HCT116 (cell line): ENCODE measurements around the gene CYB561D1. TPM values are rescaled to one million over a fixed set of nuclear protein-coding genes. Genes with fewer than 3 reads are reported as not detected.
A peak's percentile ranks its signal among the peaks of the same experiment; 100 is the strongest.

Experiments
- ATAC-seq: fragments of 200-7000 bp; cut with Tn5 transposase; 2 replicates; pipeline ENCODE4 v1.9.1; 2020; ENCODE audit warnings: mild to moderate bottlenecking, moderate library complexity
- BruUV-seq: library from RNA; stranded (reverse); fragments of 400-500 nt; replicated peaks from 2 replicates; lab custom pipeline; 2021; lab: Mats Ljungman, UMichigan
- CTCF ChIA-PET: fragments of 300-600 bp; sonication (Branson Sonifier 250); formaldehyde crosslinking; loops from one replicate; lab custom pipeline; 2021; ENCODE audit warnings: antibody characterized with exemption; lab: Charles Lee
- POLR2A ChIA-PET: fragments of 300-600, 350-600 bp; sonication (Branson Sonifier 250); formaldehyde crosslinking; loops from one replicate; lab custom pipeline; 2021; ENCODE audit warnings: antibody characterized with exemption; lab: Charles Lee
- RAD21 ChIA-PET, 2 experiments: fragments of 300-600 bp; sonication (Branson Sonifier 250); formaldehyde crosslinking; loops; one replicate each; lab custom pipeline; 2023; ENCODE audit warnings: low total read pairs in 2 of 2; ENCODE audit not compliant: uncharacterized antibody in 2 of 2, unreplicated experiment in 2 of 2, low non-redundant PET in 1 of 2; lab: Charles Lee
- DNase-seq: peaks from one replicate; pipeline ENCODE4 v3.0.0-alpha.2; 2010; ENCODE audit warnings: low read depth, low spot score
- H2AFZ ChIP-seq: fragments of 200-600 bp; shearing (Covaris generic), sonication (generic); 2 replicates; pipeline ENCODE4 v1.6.1; 2017; ENCODE audit warnings: low read depth, mixed run types, mixed read lengths, antibody characterized with exemption, low read length; ENCODE audit not compliant: poor library complexity, severe bottlenecking
- H3K27ac ChIP-seq: 2 replicates; pipeline ENCODE4 v1.5.1; 2012; ENCODE audit warnings: low read depth, low read length
- H3K27me3 ChIP-seq: fragments of 200-600 bp; sonication (generic); 2 replicates; pipeline ENCODE4 v1.6.1; 2016; ENCODE audit warnings: mixed run types, low read length, mixed read lengths; ENCODE audit not compliant: insufficient read depth
- H3K36me3 ChIP-seq, 2 experiments: fragments of 200-500 bp in 1 of 2; fragments of 200-600 bp in 1 of 2; sonication (Bioruptor generic) in 1 of 2; sonication (generic) in 1 of 2; 2 replicates each; pipeline versions ENCODE4 v1.5.1 to v1.6.1; 2014 to 2016; ENCODE audit warnings: low read length in 2 of 2, inconsistent platforms in 1 of 2, mixed read lengths in 1 of 2, mixed run types in 1 of 2; ENCODE audit not compliant: insufficient read depth in 2 of 2, control insufficient read depth in 1 of 2
- H3K4me1 ChIP-seq, 2 experiments: fragments of 200-600 bp in 1 of 2; sonication (generic) in 1 of 2; 2 replicates each; pipeline versions ENCODE4 v1.5.1 to v1.6.1; 2012 to 2017; ENCODE audit warnings: low read length in 2 of 2, inconsistent platforms in 1 of 2, mild to moderate bottlenecking in 1 of 2, mixed read lengths in 1 of 2, mixed run types in 1 of 2, moderate library complexity in 1 of 2; ENCODE audit not compliant: insufficient read depth in 2 of 2, control insufficient read depth in 1 of 2
- H3K4me2 ChIP-seq: fragments of 200-600 bp; sonication (generic); 2 replicates; pipeline ENCODE4 v1.6.1; 2017; ENCODE audit warnings: mixed run types, low read length, mixed read lengths
- H3K4me3 ChIP-seq, 2 experiments: fragments of 200-600 bp in 1 of 2; sonication (generic) in 1 of 2; replicated peaks in 1 of 2; 2 replicates each; pipeline ENCODE4 v1.5.1; 2011 to 2016; ENCODE audit warnings: low read length in 2 of 2, control low read depth in 1 of 2, low read depth in 1 of 2, mild to moderate bottlenecking in 1 of 2, mixed read lengths in 1 of 2, mixed run types in 1 of 2
- H3K79me2 ChIP-seq: fragments of 200-600 bp; sonication (generic); 2 replicates; pipeline ENCODE4 v1.6.1; 2017; ENCODE audit warnings: mild to moderate bottlenecking, mixed run types, low read length, moderate library complexity, mixed read lengths; ENCODE audit not compliant: insufficient read depth
- H3K9ac ChIP-seq: fragments of 200-600 bp; sonication (generic); 2 replicates; pipeline ENCODE4 v1.6.1; 2016; ENCODE audit warnings: low read length, mixed read lengths
- H3K9me2 ChIP-seq: fragments of 200-600 bp; sonication (generic), shearing (Covaris generic); 2 replicates; pipeline ENCODE4 v1.6.1; 2017; ENCODE audit warnings: mixed run types, mild to moderate bottlenecking, moderate library complexity; ENCODE audit not compliant: insufficient read depth
- H3K9me3 ChIP-seq, 2 experiments: fragments of 200-500 bp in 1 of 2; fragments of 200-600 bp in 1 of 2; sonication (Bioruptor generic) in 1 of 2; sonication (generic) in 1 of 2; 2 replicates each; pipeline ENCODE4 v1.6.1; 2014 to 2017; ENCODE audit warnings: low read length in 2 of 2, mixed read lengths in 2 of 2, inconsistent platforms in 1 of 2, low read depth in 1 of 2, mild to moderate bottlenecking in 1 of 2, mixed run types in 1 of 2, moderate library complexity in 1 of 2; ENCODE audit not compliant: control insufficient read depth in 1 of 2, insufficient read depth in 1 of 2
- H4K20me1 ChIP-seq: fragments of 200-600 bp; sonication (generic), shearing (Covaris generic); 2 replicates; pipeline ENCODE4 v1.6.1; 2017; ENCODE audit warnings: mixed run types, mild to moderate bottlenecking, moderate library complexity; ENCODE audit not compliant: insufficient read depth
- CBX3 ChIP-seq: IDR thresholded peaks from 2 replicates; pipeline ENCODE4 v1.6.1; 2012; ENCODE audit warnings: low read depth
- CEBPB ChIP-seq: IDR thresholded peaks from 2 replicates; pipeline ENCODE4 v1.6.1; 2012; ENCODE audit warnings: low read depth
- CTCF ChIP-seq, 3 experiments: fragments of 200-600 bp in 1 of 3; sonication (generic) in 1 of 3; IDR thresholded peaks in 2 of 3; conservative IDR thresholded peaks in 1 of 3; 2 replicates each; pipeline ENCODE4 v1.5.1; 2012 to 2017; ENCODE audit warnings: low read depth in 2 of 3, low read length in 2 of 3, antibody characterized with exemption in 1 of 3, borderline replicate concordance in 1 of 3, control low read depth in 1 of 3, mild to moderate bottlenecking in 1 of 3, mixed read lengths in 1 of 3, mixed run types in 1 of 3, moderate library complexity in 1 of 3; ENCODE audit not compliant: insufficient read depth in 1 of 3
- ELF1 ChIP-seq: IDR thresholded peaks from 2 replicates; pipeline ENCODE4 v1.6.1; 2012; ENCODE audit warnings: low read depth, borderline replicate concordance
- EZH2 ChIP-seq: fragments of 200-600 bp; sonication (generic); IDR thresholded peaks from 2 replicates; pipeline ENCODE4 v1.6.1; 2017; ENCODE audit warnings: antibody characterized with exemption, mixed run types
- MAX ChIP-seq: IDR thresholded peaks from 2 replicates; pipeline ENCODE4 v1.6.1; 2012
- POLR2AphosphoS5 ChIP-seq: IDR thresholded peaks from 2 replicates; pipeline ENCODE4 v1.6.1; 2011; ENCODE audit warnings: mild to moderate bottlenecking, low read depth, low read length, moderate library complexity
- SIN3A ChIP-seq: IDR thresholded peaks from 2 replicates; pipeline ENCODE4 v1.6.1; 2012; ENCODE audit warnings: low read depth
- SRF ChIP-seq: IDR thresholded peaks from 2 replicates; pipeline ENCODE4 v1.6.1; 2012; ENCODE audit warnings: low read depth
- ZNF274 ChIP-seq: fragments of 200-500 bp; sonication (Bioruptor generic); IDR thresholded peaks from 2 replicates; pipeline ENCODE4 v1.6.1; 2014; ENCODE audit warnings: mild to moderate bottlenecking, low read depth, low read length, inconsistent platforms
- intact Hi-C: fragments of 100-400 bp; cut with micrococcal nuclease; formaldehyde crosslinking; loops from 2 replicates; pipeline ENCODE4 v1.10.0; 2022
- total RNA-seq: library from RNA; stranded (reverse); gene quantifications from one replicate; pipeline ENCODE4 v1.2.1, GENCODE V29; 2021; ENCODE audit not compliant: unreplicated experiment

Gene CYB561D1
- total RNA-seq, 1 experiment from 2014 or later, result 5.9 TPM

GRCh38 chr1:109531826-109532364 lies 38.0 kb downstream of the CYB561D1 start:
- Histone ChIP-seq H3K9ac (no peak overlapping the region), H4K20me1 (no peaks in the 10 kb centered on the region), H2AFZ (peak overlapping the region; percentile 47), H3K4me1 (peaks cover 4 to 14% of the 10 kb centered on the region in 2 experiments; a peak in 3 of 4 replicates), H3K9me2 (no peaks in the 10 kb centered on the region), H3K27ac (no peak overlapping the region), H3K4me3 (no peak overlapping the region), H3K9me3 (no peaks in the 10 kb centered on the region), H3K36me3 (no peaks in the 10 kb centered on the region), H3K4me2 (0 out of 2 replicates have a peak overlapping the region, but pooled peaks have one; percentile 49), H3K27me3 (no peaks in the 10 kb centered on the region; the same call in 1 of the 2 replicates), H3K79me2 (no peaks in the 10 kb centered on the region)
- ChIA-PET RAD21 (interaction anchor here (0.9 to 2.1 kb wide), 4 partner anchors 33 to 42 kb away, joined by 5 to 17 read pairs (median 6); partner anchors contain the start of gene CYB561D1 (in 1 of the 2)), CTCF (interaction anchor here (0.6 to 6.4 kb wide), 25 partner anchors 12 to 490 kb away, joined by 3 to 146 read pairs (median 5); partner anchors contain the start of genes AHCYL1, AMIGO1, CELSR2 and CYB561D1), POLR2A (interaction anchor here (1.1 to 1.6 kb wide), 3 partner anchors 16 to 41 kb away, joined by 3 to 6 read pairs (median 4); partner anchors contain the start of gene GNAI3)
- TF ChIP-seq MAX (no peak), POLR2AphosphoS5 (no peak), SIN3A (no peak), SRF (no peak), CEBPB (no peak), CBX3 (no peak), ZNF274 (no peak), EZH2 (no peak), CTCF (IDR thresholded peaks at IDR 0.05 in 2 of 3, conservative IDR thresholded peaks at IDR 0.05 in 1 of 3; ENCODE audit: borderline replicate concordance in 1 of 3, insufficient read depth in 1 of 3, low read depth in 2 of 3, low read length in 2 of 3) (no peak), ELF1 (no peak)
- no peak for ATAC-seq
- BruUV-seq, result no TSS peak
- intact Hi-C loops, result loop anchor here (1.0 to 10.0 kb wide), 7 partner anchors 38 to 327 kb away; partner anchors contain the start of genes CYB561D1, PSMA5 and SORT1
- no peak for DNase-seq
